Measurements from ENCODE around the gene ZDHHC6. TPM values are rescaled to one million over a fixed set of nuclear protein-coding genes. Genes with fewer than 3 reads are reported as not detected.

ZDHHC6 gene
- polyA plus RNA-seq, 3 donors: 34.0 to 39.2 (median 39.0) TPM

DNA sequence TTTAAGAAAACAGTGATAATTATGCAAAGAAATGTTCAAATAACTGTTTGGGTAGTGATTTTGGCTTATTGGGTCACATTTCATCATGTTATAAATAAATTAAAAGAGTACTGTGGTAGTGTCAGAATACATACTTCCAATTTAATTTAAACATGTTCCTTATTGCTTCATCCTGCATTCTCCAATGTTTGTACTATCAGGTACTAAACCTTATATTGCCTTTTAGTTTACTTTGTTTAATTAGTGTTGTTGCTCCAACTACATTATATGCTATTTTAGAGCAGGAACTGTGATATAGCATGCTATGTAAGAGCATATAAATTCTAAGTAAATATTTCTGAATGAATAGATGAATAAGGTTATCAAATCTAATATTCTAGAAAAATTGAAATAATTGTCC, 41.2 kb upstream of the ZDHHC6 start:
- TF ChIP-seq, protein P1, sequence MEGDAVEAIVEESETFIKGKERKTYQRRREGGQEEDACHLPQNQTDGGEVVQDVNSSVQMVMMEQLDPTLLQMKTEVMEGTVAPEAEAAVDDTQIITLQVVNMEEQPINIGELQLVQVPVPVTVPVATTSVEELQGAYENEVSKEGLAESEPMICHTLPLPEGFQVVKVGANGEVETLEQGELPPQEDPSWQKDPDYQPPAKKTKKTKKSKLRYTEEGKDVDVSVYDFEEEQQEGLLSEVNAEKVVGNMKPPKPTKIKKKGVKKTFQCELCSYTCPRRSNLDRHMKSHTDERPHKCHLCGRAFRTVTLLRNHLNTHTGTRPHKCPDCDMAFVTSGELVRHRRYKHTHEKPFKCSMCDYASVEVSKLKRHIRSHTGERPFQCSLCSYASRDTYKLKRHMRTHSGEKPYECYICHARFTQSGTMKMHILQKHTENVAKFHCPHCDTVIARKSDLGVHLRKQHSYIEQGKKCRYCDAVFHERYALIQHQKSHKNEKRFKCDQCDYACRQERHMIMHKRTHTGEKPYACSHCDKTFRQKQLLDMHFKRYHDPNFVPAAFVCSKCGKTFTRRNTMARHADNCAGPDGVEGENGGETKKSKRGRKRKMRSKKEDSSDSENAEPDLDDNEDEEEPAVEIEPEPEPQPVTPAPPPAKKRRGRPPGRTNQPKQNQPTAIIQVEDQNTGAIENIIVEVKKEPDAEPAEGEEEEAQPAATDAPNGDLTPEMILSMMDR (IDR thresholded peaks at IDR 0.05): no peak
- Histone ChIP-seq H3K4me3 (replicated peaks in 1 of 3; ENCODE audit: low read depth in 2 of 3, low read length in 3 of 3) (no peak overlapping the region), H3K79me2 (ENCODE audit: insufficient read depth, low read length) (no peaks in the 10 kb centered on the region), H3K4me2 (replicated peaks; ENCODE audit: extremely low read depth, low read length, poor library complexity, severe bottlenecking) (no peak overlapping the region), H3K9me3 (replicated peaks in 1 of 2; ENCODE audit: control insufficient read depth in 1 of 2, insufficient read depth in 1 of 2, low read length in 2 of 2) (no peaks in the 10 kb centered on the region), H3K36me3 (replicated peaks in 1 of 2; ENCODE audit: control insufficient read depth in 1 of 2, insufficient read depth in 2 of 2, low read length in 2 of 2) (peaks cover 0 to 3% of the 10 kb centered on the region in 2 donors), H3K4me1 (ENCODE audit: control insufficient read depth in 1 of 2, insufficient read depth in 2 of 2, low read length in 2 of 2) (no peaks in the 10 kb centered on the region), H2AFZ (ENCODE audit: insufficient read depth, low read depth, low read length, poor library complexity, severe bottlenecking) (no peak overlapping the region), H3K27ac (ENCODE audit: low read depth in 1 of 2, low read length in 2 of 2) (no peak overlapping the region), H3K27me3 (ENCODE audit: control insufficient read depth in 2 of 2, insufficient read depth in 2 of 2, low read length in 2 of 2) (no peaks in the 10 kb centered on the region), H4K20me1 (ENCODE audit: insufficient read depth, low read length) (peaks cover 41% of the 10 kb centered on the region), H3K9ac (ENCODE audit: insufficient read depth, low read length, poor library complexity, severe bottlenecking) (no peak overlapping the region)
- H3K4me1 Mint-ChIP-seq: peaks cover 1% of the 10 kb centered on the region
- no peaks in the 10 kb centered on the region for H3K27me3 Mint-ChIP-seq (ENCODE audit: low read depth in 3 of 3)
- H3K9me3 Mint-ChIP-seq: peaks cover 0 to 3% (median 0%) of the 10 kb centered on the region in 7 donors
- H3K4me3 Mint-ChIP-seq: no peak overlapping the region
- intact Hi-C loops (cut with micrococcal nuclease): no loop called here
- no peak for DNase-seq
- no peak overlapping the region for H3K27ac Mint-ChIP-seq
- peaks cover 0 to 2% of the 10 kb centered on the region in 2 donors for H3K36me3 Mint-ChIP-seq

GRCh38 chr10:112484399-112484798, 37.7 kb upstream of the ZDHHC6 start:
- WGBS (ENCODE audit: insufficient coverage): 100% methylated on average over 1 of the region's 2 CpGs
- no peak for DNase-seq
- H3K4me1 ChIP-seq (ENCODE audit: control insufficient read depth in 1 of 2, insufficient read depth in 2 of 2, low read length in 2 of 2): no peaks in the 10 kb centered on the region
- H2AFZ ChIP-seq (ENCODE audit: insufficient read depth, low read depth, low read length, poor library complexity, severe bottlenecking): no peak overlapping the region
- H3K79me2 ChIP-seq (ENCODE audit: insufficient read depth, low read length): no peaks in the 10 kb centered on the region
- peaks cover 2 to 3% of the 10 kb centered on the region in 2 donors for H3K36me3 Mint-ChIP-seq
- H4K20me1 ChIP-seq (ENCODE audit: insufficient read depth, low read length): peaks cover 58% of the 10 kb centered on the region
- no peaks in the 10 kb centered on the region for H3K27me3 ChIP-seq (ENCODE audit: control insufficient read depth in 2 of 2, insufficient read depth in 2 of 2, low read length in 2 of 2)
- no peak overlapping the region for H3K4me2 ChIP-seq (replicated peaks; ENCODE audit: extremely low read depth, low read length, poor library complexity, severe bottlenecking)
- no peak overlapping the region for H3K4me3 ChIP-seq (replicated peaks in 1 of 3; ENCODE audit: low read depth in 2 of 3, low read length in 3 of 3)
- H3K27me3 Mint-ChIP-seq (ENCODE audit: low read depth in 3 of 3): no peaks in the 10 kb centered on the region
- no peaks in the 10 kb centered on the region for H3K9me3 ChIP-seq (replicated peaks in 1 of 2; ENCODE audit: control insufficient read depth in 1 of 2, insufficient read depth in 1 of 2, low read length in 2 of 2)
- no peak overlapping the region for H3K27ac ChIP-seq (ENCODE audit: low read depth in 1 of 2, low read length in 2 of 2)
- no peak overlapping the region for H3K9ac ChIP-seq (ENCODE audit: insufficient read depth, low read length, poor library complexity, severe bottlenecking)
- peaks cover 0 to 3% of the 10 kb centered on the region in 2 donors for H3K36me3 ChIP-seq (replicated peaks in 1 of 2; ENCODE audit: control insufficient read depth in 1 of 2, insufficient read depth in 2 of 2, low read length in 2 of 2)
- no peak overlapping the region for H3K4me3 Mint-ChIP-seq
- H3K27ac Mint-ChIP-seq: peak overlapping the region in 1 of 7 donors; percentile 24
- TF ChIP-seq, protein P1 (IDR thresholded peaks at IDR 0.05): no peak
- intact Hi-C loops (cut with micrococcal nuclease): no loop called here
- H3K4me1 Mint-ChIP-seq: peaks cover 1% of the 10 kb centered on the region
- H3K9me3 Mint-ChIP-seq: no peaks in the 10 kb centered on the region

Data from CD14-positive monocyte (primary cell).